Stimulated activated CD8-positive, alpha-beta memory T cell treated with anti-CD3 and anti-CD28 coated beads, Interleukin-12 subunit alpha, Interleukin-12 subunit beta, amount 100 ng/mL, for 24 hours (primary cell): ENCODE results near the gene PCBP2.
"Not testable (repeated sequence)": the region's sequence is repeated elsewhere in the genome, so short reads cannot be mapped to it uniquely, and the experiment has no call there.

ENCODE experiments used
- DNase-seq: peaks from one replicate; pipeline ENCODE4 v3.0.0-alpha.2; 2020; ENCODE audit errors: extremely low read depth

Gene PCBP2

GRCh38 chr12:53451661-53452158 is at the start of gene PCBP2:
Gene PCBP2, plus strand, starts transcription at chr12:53452102. Its CDS starts 2,699 bp downstream, at chr12:53454801.
- peak; percentile 96 for DNase-seq

- not testable (repeated sequence) for DNase-seq
Observed at GRCh38 chr12:53402351-53402750, 49.6 kb upstream of the PCBP2 start.

GRCh38 chr12:53402871-53403270 is 49.0 kb upstream of the PCBP2 start:
- DNase-seq = no peak

GRCh38 chr12:53410951-53411350 is 41.0 kb upstream of the PCBP2 start:
- no peak for DNase-seq

GRCh38 chr12:53413485-53414204 is 38.3 kb upstream of the PCBP2 start:
- no peak for DNase-seq

GRCh38 chr12:53414756-53415417 is 37.0 kb upstream of the PCBP2 start:
- no peak for DNase-seq

- DNase-seq = not testable (repeated sequence)
Observed at GRCh38 chr12:53415752-53416389, 36.0 kb upstream of the PCBP2 start.

- DNase-seq = not testable (repeated sequence)
Observed at GRCh38 chr12:53417291-53417816, 34.5 kb upstream of the PCBP2 start.

GRCh38 chr12:53418221-53418620 is 33.7 kb upstream of the PCBP2 start:
- DNase-seq = no peak

- no peak for DNase-seq
Observed at GRCh38 chr12:53419756-53420155, 32.1 kb upstream of the PCBP2 start.

- not testable (repeated sequence) for DNase-seq
Observed at GRCh38 chr12:53422247-53422646, 29.7 kb upstream of the PCBP2 start.

- DNase-seq = no peak
Observed at GRCh38 chr12:53423597-53423996, 28.3 kb upstream of the PCBP2 start, which contains the start of gene AMHR2. Gene AMHR2, plus strand, starts transcription at chr12:53423855. Its CDS starts 80 bp downstream, at chr12:53423935.

GRCh38 chr12:53424626-53425514 is 27.0 kb upstream of the PCBP2 start:
- DNase-seq = no peak

- DNase-seq = no peak
Observed at GRCh38 chr12:53425515-53426150, 26.3 kb upstream of the PCBP2 start.

- no peak for DNase-seq
Observed at GRCh38 chr12:53427905-53428594, 23.9 kb upstream of the PCBP2 start.

GRCh38 chr12:53428741-53429140 is 23.2 kb upstream of the PCBP2 start:
- no peak for DNase-seq

- no peak for DNase-seq
Observed at GRCh38 chr12:53430116-53430515, 21.8 kb upstream of the PCBP2 start.

- no peak for DNase-seq
Observed at GRCh38 chr12:53431187-53431586, 20.7 kb upstream of the PCBP2 start.

- DNase-seq = not testable (repeated sequence)
Observed at GRCh38 chr12:53435326-53435725, 16.6 kb upstream of the PCBP2 start.

- DNase-seq = not testable (repeated sequence)
Observed at GRCh38 chr12:53439582-53439981, 12.3 kb upstream of the PCBP2 start.
